Measurements from ENCODE around the gene GOLGB1.

Gene GOLGB1

GRCh38 chr3:121677141-121677540 lies 72.4 kb downstream of the GOLGB1 start:
- DNase-seq, result no peak

- DNase-seq, result no peak
Measured at GRCh38 chr3:121670676-121671075, 78.9 kb downstream of the GOLGB1 start.

- no peak for DNase-seq
Measured at GRCh38 chr3:121667333-121667732, 82.2 kb downstream of the GOLGB1 start.

GRCh38 chr3:121665488-121665887 lies 84.1 kb downstream of the GOLGB1 start:
- no peak for DNase-seq

- no peak for DNase-seq
Measured at GRCh38 chr3:121663171-121663847, 86.2 kb downstream of the GOLGB1 start.

- DNase-seq, result no peak
Measured at GRCh38 chr3:121662742-121663141, 86.8 kb downstream of the GOLGB1 start.

GRCh38 chr3:121661376-121661775 lies 88.2 kb downstream of the GOLGB1 start:
- peak; percentile 1 for DNase-seq

- DNase-seq, result peak; percentile 84
Measured at GRCh38 chr3:121660356-121661171, 89.0 kb downstream of the GOLGB1 start, which contains the start of gene HCLS1. TSS of gene HCLS1 (minus strand) at chr3:121660903. CDS start at chr3:121658347, 2,556 bp downstream.

- DNase-seq, result no peak
Measured at GRCh38 chr3:121659586-121659985, 90.0 kb downstream of the GOLGB1 start.

GRCh38 chr3:121658716-121659435 lies 90.7 kb downstream of the GOLGB1 start:
- DNase-seq, result no peak

GRCh38 chr3:121654493-121655385 lies 94.8 kb downstream of the GOLGB1 start:
- no peak for DNase-seq

- DNase-seq, result no peak
Measured at GRCh38 chr3:121651684-121652083, 97.9 kb downstream of the GOLGB1 start.

GRCh38 chr3:121649645-121650044 lies 99.9 kb downstream of the GOLGB1 start:
- DNase-seq, result no peak

GRCh38 chr3:121648219-121648958 lies 101.2 kb downstream of the GOLGB1 start:
- DNase-seq, result no peak

GRCh38 chr3:121645054-121645453 lies 104.5 kb downstream of the GOLGB1 start:
- DNase-seq, result no peak

GRCh38 chr3:121642601-121643314 lies 106.8 kb downstream of the GOLGB1 start:
- no peak for DNase-seq

GRCh38 chr3:121641127-121641526 lies 108.4 kb downstream of the GOLGB1 start:
- no peak for DNase-seq

- DNase-seq, result no peak
Measured at GRCh38 chr3:121637922-121638321, 111.6 kb downstream of the GOLGB1 start.

GRCh38 chr3:121630355-121630754 lies 119.2 kb downstream of the GOLGB1 start:
- no peak for DNase-seq

- no peak for DNase-seq
Measured at GRCh38 chr3:121629601-121630000, 119.9 kb downstream of the GOLGB1 start.

GRCh38 chr3:121627622-121628021 lies 121.9 kb downstream of the GOLGB1 start:
- no peak for DNase-seq

Data from GF-D8 (cell line).